Motor neuron (in vitro differentiated cells): ENCODE measurements around the gene RASA3. TPM values are rescaled to one million over a fixed set of nuclear protein-coding genes. Genes with fewer than 3 reads are reported as not detected.

ENCODE experiments used
- ATAC-seq, 8 experiments: fragments of 200-7000 bp; cut with Tn5 transposase; replicated peaks in 6 of 8; 2 replicates each; pipeline ENCODE4 v1.8.0; 2021; ENCODE audit warnings: mild to moderate bottlenecking in 8 of 8, moderate library complexity in 8 of 8
- H3K27ac ChIP-seq, 2 donors: fragments of 250-450 bp; sonication (Bioruptor Pico); 2 replicates each; pipeline ENCODE4 v1.9.0; 2021; ENCODE audit warnings: antibody characterized with exemption in 2 of 2, mild to moderate bottlenecking in 2 of 2, moderate library complexity in 1 of 2
- H3K4me1 ChIP-seq, 2 donors: fragments of 250-450 bp; sonication (Bioruptor Pico); replicated peaks in 1 of 2; 2 replicates each; pipeline ENCODE4 v1.6.1; 2021; ENCODE audit warnings: antibody characterized with exemption in 2 of 2, mild to moderate bottlenecking in 2 of 2, moderate library complexity in 1 of 2
- H3K4me3 ChIP-seq, 5 donors: fragments of 250-450 bp; sonication (Bioruptor Pico); 2 replicates each; pipeline ENCODE4 v1.9.0; 2021; ENCODE audit warnings: antibody characterized with exemption in 5 of 5, mild to moderate bottlenecking in 5 of 5, moderate library complexity in 4 of 5
- WGBS, 10 experiments: fragments of 450-650 bp; shearing (Covaris generic); methylation state at CpG; one replicate each; pipeline ENCODE4 v1.0.0; 2022; 5-methylcytosine and 5-hydroxymethylcytosine counted together
- in situ Hi-C, 9 experiments: fragments of 400-800 bp; cut with MboI; loops; one replicate each; pipeline ENCODE4 v1.15.0; 2021; ENCODE audit warnings: low sequenced_read_pairs in 9 of 9, low pct_unique_long_range_greater_than_20kb in 2 of 9; ENCODE audit not compliant: unreplicated experiment in 9 of 9
- total RNA-seq, 8 experiments: library from RNA; unstranded; fragments of 300-600 nt; gene quantifications; 2 replicates each; pipeline versions ENCODE4 v1.2.3 to v1.2.4, GENCODE V29; 2022

The RASA3 gene
- total RNA-seq, 8 experiments from 2014 or later, result 1.3 to 25.2 (median 10.0) TPM

DNA sequence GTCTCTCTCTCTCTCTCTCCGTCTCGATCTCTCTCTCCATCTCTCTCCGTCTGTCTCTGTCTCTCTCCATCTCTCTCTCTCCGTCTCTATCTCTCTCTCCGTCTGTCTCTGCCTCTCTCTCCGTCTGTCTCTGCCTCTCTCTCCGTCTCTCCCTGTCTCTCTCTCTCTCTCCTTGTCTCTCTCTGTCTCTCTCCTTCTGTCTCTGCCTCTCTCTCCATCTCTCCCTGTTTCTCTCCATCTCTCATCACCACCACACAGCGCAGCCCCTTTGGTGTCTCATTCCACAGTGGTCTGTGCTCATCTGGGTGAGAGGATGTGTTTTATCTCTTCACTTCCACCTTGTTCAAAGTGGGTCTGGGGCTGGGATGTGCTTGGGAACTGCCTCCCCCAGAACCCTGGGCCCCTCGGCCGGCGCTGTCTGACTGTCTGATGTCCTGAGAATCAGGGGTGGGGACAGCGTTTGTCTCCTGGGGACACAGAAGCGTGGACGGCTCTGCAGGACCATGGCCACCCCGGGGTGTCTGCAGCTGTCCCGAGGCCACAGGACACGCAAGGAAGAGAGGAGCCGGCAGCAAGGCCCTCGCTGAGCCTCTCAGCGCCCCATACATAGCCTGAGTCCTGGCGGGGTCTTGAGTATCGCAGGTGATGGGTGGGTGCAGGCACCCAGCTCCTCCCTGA lies 118.3 kb downstream of the RASA3 start:
- H3K27ac ChIP-seq, result no peak overlapping the region
- WGBS, 10 experiments, result 89 to 100% (median 95%) methylated on average over 2 to 12 of the region's 22 CpGs
- H3K4me3 ChIP-seq, result no peak overlapping the region
- in situ Hi-C loops, result no loop called here
- ATAC-seq, result no peak
- H3K4me1 ChIP-seq, result peaks cover 3 to 8% of the 10 kb centered on the region in 2 donors

DNA sequence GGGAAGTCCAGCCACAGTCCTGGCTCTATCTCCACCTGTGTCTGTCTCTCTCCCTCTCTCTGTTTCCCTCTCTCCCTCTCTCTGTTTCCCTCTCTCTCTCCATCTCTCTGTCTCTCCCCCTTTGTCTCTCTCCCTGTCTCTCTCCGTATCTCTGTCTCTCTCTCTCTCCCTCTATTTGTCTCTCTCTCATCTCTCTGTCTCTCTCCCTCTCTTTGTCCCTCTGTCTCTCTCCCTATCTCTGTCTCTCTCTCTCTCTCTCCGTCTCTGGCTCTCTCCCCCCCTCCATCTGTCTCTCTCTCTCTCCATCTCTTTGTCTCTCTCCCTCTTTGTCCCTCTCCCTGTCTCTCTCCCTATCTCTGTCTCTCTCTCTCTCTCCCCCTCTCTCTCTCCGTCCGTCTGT lies 119.1 kb downstream of the RASA3 start:
- no peak for ATAC-seq
- Histone ChIP-seq H3K27ac (no peak overlapping the region), H3K4me1 (peaks cover 3 to 8% of the 10 kb centered on the region in 2 donors), H3K4me3 (no peak overlapping the region)
- in situ Hi-C loops, result no loop called here
- 60 to 100% (median 73%) methylated on average over 1 to 4 of the region's 4 CpGs for WGBS, 10 experiments

DNA sequence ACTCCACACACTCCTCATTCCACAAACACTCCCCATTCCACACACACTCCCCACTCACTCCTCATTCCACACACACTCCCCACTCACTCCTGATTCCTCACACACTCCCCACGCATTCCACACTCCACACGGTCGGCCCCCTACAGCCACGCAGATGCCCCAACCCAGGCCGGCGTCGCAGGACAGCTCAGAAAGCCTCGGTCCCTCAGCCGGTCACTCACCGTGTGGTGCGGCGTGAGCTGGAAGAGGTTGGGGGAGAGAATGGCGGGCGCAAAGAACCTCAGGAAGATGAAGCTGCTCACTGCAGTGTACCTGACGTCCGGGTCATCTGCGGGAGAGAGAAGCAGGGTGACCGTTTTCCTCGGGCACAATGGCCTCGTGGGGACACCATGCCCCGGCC lies 119.5 kb downstream of the RASA3 start:
- no peak for ATAC-seq
- WGBS, 10 experiments, result 83 to 98% (median 93%) methylated on average over 1 to 11 of the region's 21 CpGs; no CpG with 5 or more reads in 1 of the 10 experiments

DNA sequence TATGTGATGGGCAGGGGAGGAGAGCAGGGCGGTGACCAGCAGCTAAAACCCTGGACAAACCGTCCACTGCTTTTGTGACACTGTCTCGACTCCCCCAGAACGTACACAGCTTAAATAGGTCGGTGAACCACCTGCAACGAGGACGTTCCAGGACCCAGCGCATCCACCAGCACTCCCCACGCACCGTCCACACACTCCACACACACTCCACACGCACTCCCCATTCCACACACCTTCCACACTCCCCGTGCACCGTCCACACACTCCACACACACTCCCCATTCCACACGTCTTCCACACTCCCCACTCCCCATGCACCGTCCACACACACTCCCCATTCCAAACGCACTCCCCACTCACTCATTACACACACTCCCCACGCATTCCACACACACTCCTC lies 120.3 kb downstream of the RASA3 start:
- no peak for ATAC-seq
- in situ Hi-C loops, result no loop called here
- 89 to 97% (median 93%) methylated on average over 3 to 6 of the region's 17 CpGs; no CpG with 5 or more reads in 6 of the 10 experiments for WGBS, 10 experiments

More for the DNA sequence above, 119.5 kb downstream of the RASA3 start:
- Histone ChIP-seq H3K4me3 (no peak overlapping the region), H3K27ac (no peak overlapping the region), H3K4me1 (peaks cover 3 to 8% of the 10 kb centered on the region in 2 donors)
- in situ Hi-C loops, result no loop called here

DNA sequence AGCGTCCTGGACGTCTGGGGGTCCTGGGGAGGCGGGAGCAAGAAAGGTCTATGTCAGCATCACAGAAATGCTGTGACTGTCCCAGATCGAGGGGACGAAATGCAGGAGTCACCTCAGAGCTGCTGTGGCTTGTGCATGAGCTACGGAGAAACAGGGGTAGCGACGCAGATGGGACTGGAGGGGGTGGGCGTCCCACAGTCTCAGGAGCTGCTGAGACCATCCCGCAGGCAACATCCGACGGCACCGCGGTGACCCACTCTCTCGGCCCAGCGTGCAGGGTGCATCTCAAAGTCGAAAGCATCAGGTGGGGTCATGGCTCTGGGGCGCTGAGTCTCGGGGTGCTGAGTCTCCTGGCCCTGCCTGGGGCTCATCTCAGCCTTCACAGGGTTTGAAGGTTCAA lies 121.2 kb downstream of the RASA3 start:
- in situ Hi-C loops, result no loop called here
- ATAC-seq, result no peak
- peaks cover 3 to 8% of the 10 kb centered on the region in 2 donors for H3K4me1 ChIP-seq
- 67 to 100% (median 97%) methylated on average over 3 to 5 of the region's 19 CpGs; no CpG with 5 or more reads in 7 of the 10 experiments for WGBS, 10 experiments
- H3K4me3 ChIP-seq, result no peak overlapping the region
- H3K27ac ChIP-seq, result no peak overlapping the region

More for the DNA sequence above, 120.3 kb downstream of the RASA3 start:
- no peak overlapping the region for H3K27ac ChIP-seq
- H3K4me1 ChIP-seq, result peaks cover 3 to 8% of the 10 kb centered on the region in 2 donors
- no peak overlapping the region for H3K4me3 ChIP-seq

DNA sequence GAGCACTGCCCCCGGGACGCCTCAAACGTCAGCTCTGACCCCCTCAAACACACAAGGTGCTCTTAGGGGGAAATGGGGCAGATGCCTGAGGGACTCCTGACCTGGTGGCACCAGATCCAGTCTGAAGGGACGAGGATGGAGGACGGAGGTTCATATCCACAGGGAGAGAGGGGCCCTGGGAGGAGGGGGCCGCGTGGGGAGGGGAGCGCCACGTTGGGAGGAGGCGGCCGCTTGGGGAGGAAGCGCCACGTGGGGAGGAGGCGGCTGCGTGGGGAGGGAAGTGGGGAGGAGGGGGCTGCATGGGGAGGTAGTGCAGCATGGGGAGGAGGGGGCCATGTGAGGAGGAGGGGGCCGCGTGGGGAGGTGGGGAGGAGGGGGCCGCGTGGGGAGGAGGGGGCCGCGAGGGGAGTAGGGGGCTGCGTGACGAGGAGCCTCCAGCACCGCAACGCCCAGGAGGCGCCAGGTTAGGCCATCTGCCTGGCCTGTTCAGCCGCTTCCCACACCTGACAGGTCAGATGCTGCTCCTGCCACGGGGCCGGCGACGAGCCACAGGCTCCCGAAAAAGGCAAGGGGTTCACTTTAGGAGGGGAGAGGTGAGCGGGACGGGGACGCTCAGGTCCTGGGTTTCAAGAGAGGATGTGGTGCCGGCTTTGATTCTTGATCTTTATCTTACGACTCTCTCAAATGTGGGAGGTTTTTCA lies 121.9 kb downstream of the RASA3 start:
- no peak overlapping the region for H3K4me3 ChIP-seq
- H3K27ac ChIP-seq, result no peak overlapping the region
- 95 to 100% (median 100%) methylated on average over 1 to 7 of the region's 37 CpGs; no CpG with 5 or more reads in 4 of the 10 experiments for WGBS, 10 experiments
- peaks cover 0 to 4% of the 10 kb centered on the region in 2 donors for H3K4me1 ChIP-seq
- no peak for ATAC-seq
- in situ Hi-C loops, result no loop called here

DNA sequence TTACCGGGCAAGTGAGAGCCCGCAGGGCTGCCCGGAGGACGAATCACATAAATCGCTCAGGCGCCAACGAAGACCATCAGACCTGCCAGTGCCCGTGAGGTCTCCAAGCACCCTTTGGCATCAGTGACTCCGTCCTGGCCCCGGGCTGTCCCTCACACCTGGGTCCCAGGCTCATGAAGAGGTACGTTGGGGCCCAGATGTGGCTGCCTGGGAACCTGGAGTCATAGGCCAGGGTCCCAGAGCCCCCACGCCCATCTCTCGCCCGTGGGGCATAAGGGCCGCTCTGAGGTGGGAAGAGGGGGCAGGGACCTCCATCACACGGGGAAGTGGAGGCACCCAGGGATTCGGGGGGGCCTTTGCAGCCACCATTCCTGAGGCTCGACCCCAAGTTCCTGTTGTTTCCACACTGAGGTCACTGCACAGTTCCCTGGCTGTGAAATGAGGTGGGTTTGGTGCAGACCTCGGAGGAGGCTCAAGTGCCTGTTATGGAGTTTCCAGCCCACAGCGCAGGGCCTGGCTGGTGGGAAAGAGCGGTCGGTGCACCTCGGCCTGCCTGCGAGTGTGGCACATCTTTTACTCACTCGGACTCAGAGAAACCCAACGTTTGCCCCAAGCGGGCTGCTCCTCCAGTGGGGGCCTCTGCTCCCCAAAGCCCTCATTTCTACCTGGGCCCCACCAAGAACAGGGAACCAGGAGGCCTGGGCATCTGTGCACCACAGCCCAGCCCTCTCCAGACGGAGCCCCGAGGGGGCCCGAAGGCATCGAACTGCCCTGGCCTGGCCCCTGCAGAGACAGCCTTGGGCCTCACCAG lies 122.6 kb downstream of the RASA3 start:
- H3K4me3 ChIP-seq, result no peak overlapping the region
- H3K27ac ChIP-seq, result no peak overlapping the region
- H3K4me1 ChIP-seq, result no peaks in the 10 kb centered on the region
- in situ Hi-C loops, result no loop called here
- 80 to 100% (median 99%) methylated on average over 1 to 9 of the region's 31 CpGs; no CpG with 5 or more reads in 6 of the 10 experiments for WGBS, 10 experiments
- no peak for ATAC-seq

DNA sequence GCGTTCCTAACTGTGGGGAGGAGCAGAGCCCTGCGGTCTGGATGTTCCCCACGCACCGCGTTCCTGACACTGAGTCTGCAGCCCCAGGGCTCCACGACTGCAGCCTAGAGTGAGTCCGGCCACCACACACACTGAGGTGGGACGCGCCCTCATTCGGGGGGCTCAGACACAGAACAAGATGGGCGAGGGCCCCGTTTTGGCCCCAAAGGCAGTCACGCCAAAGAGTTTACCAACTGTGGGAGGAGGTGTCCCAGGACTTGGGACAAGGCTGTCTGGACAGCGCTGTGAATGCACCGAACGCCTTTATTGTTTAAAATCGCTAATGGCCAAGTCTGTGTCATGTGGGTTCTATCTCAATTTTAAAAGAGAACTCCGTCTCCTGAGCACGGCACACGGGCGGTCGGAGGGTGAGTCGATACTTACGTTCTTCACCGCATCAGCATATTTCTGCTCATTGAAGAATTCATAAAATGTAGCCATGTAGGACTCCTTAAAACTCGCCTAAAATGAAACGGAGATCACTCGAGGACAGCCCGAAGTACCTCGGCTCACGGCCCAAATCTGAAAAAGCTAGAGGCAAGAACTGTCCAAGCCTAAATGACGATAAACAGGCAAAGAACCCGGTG lies 123.3 kb downstream of the RASA3 start:
- Histone ChIP-seq H3K4me3 (no peak overlapping the region), H3K27ac (no peak overlapping the region), H3K4me1 (no peaks in the 10 kb centered on the region)
- in situ Hi-C loops, result no loop called here
- no peak for ATAC-seq
- WGBS, 10 experiments, result 75 to 100% (median 92%) methylated on average over 4 to 21 of the region's 33 CpGs; no CpG with 5 or more reads in 1 of the 10 experiments

DNA sequence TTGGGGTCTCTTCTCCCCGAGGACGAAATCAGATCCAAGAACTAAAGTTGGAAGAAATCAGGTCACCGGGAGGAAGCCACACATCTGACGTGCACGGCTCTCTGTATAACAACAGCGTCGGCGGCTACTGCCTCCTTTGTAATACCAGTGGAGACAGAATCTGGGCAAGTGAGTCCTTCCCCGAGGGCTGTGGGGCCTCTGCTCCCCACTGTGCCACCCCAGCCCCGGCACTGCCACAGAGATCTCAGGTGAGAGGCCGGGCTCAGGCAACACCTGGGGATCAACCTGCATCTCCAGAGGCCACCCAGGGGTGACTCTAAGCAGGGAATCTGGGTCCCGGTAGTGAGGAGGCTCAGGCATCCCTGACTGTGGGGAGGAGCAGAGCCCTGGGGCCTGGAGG lies 124.9 kb downstream of the RASA3 start:
- H3K4me3 ChIP-seq, result no peak overlapping the region
- ATAC-seq, result no peak
- no peak overlapping the region for H3K27ac ChIP-seq
- in situ Hi-C loops, result no loop called here
- WGBS, 10 experiments, result 80 to 81% methylated on average over 2 to 5 of the region's 12 CpGs; no CpG with 5 or more reads in 8 of the 10 experiments
- no peaks in the 10 kb centered on the region for H3K4me1 ChIP-seq

DNA sequence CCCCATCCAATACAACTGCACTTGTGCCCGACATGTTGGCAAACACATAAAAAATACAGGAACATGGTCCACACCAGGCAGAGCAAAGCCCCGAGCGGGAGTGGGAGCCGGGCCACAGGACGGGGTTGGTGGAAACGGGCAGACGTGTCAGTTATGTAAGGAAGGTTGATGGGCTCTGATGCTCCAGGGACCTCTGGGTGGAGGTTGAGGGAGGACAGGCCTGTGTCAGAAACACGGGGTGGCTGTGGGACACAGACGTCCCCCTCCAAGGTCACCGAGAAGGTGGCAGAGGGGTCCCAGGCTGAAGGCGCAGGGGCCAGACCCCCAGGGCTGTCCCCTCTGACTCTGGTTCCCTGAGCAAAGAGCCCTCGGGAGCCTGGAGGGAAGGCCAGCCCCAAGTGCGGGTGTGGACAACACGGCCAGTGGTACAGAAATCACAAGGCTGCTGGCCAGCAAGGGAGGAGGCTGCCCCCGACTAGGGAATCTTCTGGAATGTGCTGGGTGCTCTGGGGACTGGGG lies 127.2 kb downstream of the RASA3 start:
- WGBS, 10 experiments, result 83 to 100% methylated on average over 1 of the region's 15 CpGs; no CpG with 5 or more reads in 8 of the 10 experiments
- no peak overlapping the region for H3K27ac ChIP-seq
- ATAC-seq, result peak in 1 of 8 experiments; percentile 55
- no peaks in the 10 kb centered on the region for H3K4me1 ChIP-seq
- in situ Hi-C loops, result no loop called here
- H3K4me3 ChIP-seq, result no peak overlapping the region

DNA sequence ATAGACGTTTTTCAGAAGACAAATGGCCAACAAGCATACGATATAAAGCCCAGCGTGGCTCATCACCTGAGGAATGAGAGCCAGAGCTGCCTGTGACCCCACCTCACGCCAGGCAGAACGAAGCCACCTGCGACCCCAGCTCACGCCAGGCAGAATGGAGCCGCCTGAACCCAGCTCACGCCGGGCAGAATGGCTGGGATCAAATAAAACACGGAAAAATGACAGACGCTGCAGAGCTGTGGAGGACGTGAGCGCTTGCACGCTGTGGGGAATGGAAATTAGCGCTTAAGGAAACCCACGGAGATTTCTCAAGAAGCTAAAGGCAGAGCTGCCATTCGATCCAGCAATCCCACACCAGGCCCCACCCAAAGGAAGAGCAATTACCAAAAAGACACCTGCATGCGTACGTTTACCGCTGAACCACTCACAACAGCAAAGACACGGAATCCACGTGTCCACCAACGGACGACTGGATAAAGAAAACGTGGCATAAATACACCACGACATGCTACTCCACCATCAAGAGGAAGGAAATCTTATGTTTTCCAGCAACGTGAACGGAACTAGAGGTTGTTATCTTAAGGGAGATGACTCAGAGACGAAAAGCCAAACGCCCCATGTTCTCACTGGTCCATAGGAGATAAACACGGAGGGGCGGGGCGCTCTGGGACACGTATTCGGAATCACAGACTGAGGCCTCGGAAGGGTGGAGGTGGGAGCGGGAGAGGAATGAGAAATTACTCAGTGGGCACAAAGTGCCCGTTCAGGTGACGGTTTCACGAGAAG lies 127.8 kb downstream of the RASA3 start:
- H3K4me3 ChIP-seq, result no peak overlapping the region
- ATAC-seq, result peak in 1 of 8 experiments; percentile 82

DNA sequence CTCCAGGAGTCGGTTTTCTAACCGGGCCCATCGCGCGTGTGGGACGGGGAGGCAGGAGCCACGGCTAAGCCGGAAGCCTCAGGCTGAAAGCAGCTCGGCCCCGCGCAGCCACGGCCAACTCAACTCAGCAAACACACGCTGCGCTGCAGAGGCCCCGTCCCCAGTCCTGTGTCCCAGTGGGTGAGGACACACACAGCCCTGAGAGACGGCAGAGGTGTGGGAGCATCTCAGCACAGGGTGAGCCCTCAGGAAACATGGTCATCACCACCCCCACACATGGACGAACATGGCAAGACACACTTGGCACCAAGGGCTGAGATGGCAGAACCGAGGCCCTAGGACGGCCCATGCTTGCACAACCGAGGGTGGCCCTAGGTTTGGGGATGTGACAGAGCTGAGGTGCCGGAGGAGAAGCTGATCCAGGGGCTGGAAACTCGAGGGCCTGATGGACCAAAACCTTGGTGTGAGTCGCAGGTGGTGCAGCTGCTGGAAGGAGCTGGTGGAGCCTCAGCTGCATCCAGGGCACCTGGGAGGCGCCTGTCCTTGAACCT lies 129.6 kb downstream of the RASA3 start:
- ATAC-seq, result no peak
- no peaks in the 10 kb centered on the region for H3K4me1 ChIP-seq
- H3K4me3 ChIP-seq, result no peak overlapping the region
- 40 to 100% (median 91%) methylated on average over 1 to 7 of the region's 24 CpGs; no CpG with 5 or more reads in 2 of the 10 experiments for WGBS, 10 experiments
- in situ Hi-C loops, result no loop called here
- H3K27ac ChIP-seq, result no peak overlapping the region

More for the DNA sequence above, 127.8 kb downstream of the RASA3 start:
- Histone ChIP-seq H3K27ac (no peak overlapping the region), H3K4me1 (no peaks in the 10 kb centered on the region)
- 40 to 94% (median 83%) methylated on average over 1 to 34 of the region's 41 CpGs for WGBS, 10 experiments
- in situ Hi-C loops, result no loop called here
